HG02623 (cell line): ENCODE measurements around the gene CPE.
"Not testable (repeated sequence)": the region's sequence is repeated elsewhere in the genome, so short reads cannot be mapped to it uniquely, and the experiment has no call there.

Source experiments
- ATAC-seq: cut with Tn5 transposase; IDR thresholded peaks from one replicate; pipeline ENCODE4 v1.9.1; 2021; ENCODE audit warnings: moderate library complexity; ENCODE audit not compliant: unreplicated experiment

The CPE gene

DNA sequence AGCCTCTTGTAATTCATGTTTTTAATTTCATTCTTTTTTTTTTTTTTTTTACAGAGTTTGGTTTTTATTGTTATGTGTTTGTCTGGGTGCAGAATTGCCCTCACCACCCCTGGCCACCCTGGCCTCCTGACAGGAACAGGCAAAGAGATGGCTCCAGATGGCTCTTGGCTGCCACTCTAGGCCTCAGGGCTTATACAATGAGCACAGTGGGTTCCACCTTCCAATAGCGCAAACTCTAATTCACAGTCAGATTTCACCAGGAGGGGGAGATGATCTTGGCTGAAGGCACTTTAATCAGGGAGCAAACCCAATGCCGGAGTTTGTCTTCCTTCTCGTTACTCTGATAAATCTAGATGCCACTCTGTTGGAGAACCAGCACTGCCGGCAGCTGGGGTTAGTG, 24.8 kb downstream of the CPE start:
- ATAC-seq: no peak

- ATAC-seq: no peak
Observed at GRCh38 chr4:165404080-165404479, 25.3 kb downstream of the CPE start.

GRCh38 chr4:165404696-165405095, 25.9 kb downstream of the CPE start:
- ATAC-seq: no peak

DNA sequence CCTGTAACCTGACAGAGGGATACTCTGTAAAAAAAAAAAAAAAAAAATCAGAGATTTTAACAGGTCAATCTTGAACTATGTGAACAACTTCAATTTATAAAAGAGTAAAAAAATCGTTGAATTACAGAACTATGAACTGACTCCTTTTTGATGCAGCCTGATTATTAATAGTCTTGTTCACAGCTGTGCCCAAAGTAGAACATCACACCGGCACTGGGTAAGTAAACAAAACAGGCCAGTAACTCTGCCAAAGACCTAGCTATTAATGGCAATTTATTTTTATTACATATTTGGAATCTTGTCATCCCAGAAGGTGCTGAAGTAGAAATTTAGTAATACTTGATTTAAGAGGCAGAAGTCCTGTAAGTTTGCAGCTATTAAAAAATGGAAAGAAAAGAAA, 31.4 kb downstream of the CPE start:
- ATAC-seq: no peak

DNA sequence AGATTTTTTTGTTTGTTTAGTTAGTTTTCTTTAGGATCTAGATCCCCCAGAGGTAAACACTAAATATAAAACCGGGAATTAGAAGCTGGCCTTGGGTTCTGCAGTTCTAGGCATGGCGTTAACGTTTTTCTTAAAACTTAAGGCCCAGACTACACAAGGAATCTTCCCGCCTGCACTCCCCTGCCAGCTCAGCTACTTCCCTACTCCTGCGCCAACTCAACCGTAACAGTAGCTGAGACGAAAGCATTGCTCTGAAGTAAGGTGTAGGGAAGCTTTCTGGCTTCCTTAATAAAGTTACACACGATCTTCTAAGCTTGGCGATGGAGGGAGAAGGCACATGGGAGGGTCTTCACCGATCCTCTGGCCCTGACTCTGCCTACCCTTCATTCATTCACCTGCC, 37.1 kb downstream of the CPE start:
- no peak for ATAC-seq

- no peak for ATAC-seq
Observed at GRCh38 chr4:165418073-165418472, 39.3 kb downstream of the CPE start.

DNA sequence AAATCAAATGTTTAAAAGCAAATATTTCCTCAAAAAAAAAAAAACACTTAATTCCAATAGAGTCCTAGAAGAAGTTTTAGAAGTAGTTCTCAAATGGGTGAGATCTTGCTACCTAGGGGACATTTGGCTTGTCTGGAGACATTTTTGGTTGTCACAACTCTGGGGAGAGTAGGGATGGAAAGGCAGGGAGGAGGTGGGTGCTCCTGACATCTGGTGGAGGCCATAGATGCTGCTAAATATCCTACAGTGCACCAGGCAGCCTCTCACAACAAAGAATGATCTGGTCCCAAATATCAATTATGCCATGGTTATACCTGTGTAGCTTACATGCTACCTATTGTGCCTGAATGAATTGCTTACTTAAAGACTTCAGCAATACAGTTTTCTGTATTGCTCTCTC, 46.8 kb downstream of the CPE start:
- no peak for ATAC-seq

- no peak for ATAC-seq
Observed at GRCh38 chr4:165426331-165426730, 47.5 kb downstream of the CPE start.

DNA sequence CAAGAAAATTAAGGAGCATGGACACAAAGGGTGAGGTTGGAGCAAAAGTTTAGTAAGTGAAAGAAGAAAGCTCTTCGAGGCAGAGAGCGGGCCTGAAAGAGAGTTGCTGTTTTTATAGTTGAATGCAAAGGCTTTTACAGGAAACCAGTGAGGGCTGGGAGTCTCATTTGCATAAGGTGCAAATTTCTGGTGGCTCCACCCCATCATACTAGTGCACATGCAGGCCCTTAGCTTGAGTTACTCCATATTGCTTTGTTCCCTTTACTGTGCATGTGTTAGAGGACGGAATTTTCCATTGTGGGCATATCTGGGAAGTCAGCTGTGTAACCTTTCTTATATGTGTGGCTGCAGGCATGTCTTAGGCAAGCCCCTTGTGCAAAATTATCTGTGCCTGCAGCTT, 48.0 kb downstream of the CPE start:
- no peak for ATAC-seq

- ATAC-seq: no peak
Observed at GRCh38 chr4:165428957-165429356, 50.1 kb downstream of the CPE start.

DNA sequence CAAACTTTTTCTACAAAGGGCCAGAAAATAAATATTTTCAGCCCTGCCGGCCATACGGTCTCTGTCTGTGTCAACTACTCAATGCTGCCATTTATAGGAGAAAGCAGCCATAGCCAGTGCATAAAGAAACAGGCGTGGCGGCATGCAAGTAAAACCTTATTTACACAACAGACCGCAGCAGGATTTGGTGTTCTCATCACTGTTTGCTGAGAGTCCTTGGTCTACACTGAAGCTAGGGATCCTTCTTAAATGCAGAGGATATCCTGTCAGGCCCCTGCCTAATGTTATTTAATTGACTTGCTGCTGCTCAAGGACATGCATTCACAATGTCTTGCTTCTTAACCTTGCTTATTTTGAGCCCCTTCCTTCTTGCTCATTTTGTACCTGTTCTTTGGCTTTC, 54.7 kb downstream of the CPE start:
- ATAC-seq: no peak

DNA sequence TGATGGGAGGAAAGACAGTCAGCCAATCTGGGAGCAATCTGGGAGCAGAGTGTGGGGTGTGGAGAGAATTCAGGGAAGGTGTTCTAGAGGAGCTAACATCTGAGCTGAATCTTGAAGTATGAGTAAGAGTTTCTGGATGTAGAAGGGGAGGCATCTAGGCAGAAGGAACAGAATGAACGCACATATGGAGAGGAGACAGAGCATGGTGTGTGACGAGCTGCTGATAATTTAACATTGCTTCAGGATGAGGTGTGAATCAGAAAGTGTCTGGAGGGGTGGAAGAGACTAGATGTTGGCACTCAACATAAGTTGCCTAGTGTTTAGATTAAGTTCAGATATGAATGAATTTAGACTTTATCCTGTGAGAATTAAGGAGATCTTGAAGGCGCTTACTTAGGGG, 58.9 kb downstream of the CPE start:
- no peak for ATAC-seq

DNA sequence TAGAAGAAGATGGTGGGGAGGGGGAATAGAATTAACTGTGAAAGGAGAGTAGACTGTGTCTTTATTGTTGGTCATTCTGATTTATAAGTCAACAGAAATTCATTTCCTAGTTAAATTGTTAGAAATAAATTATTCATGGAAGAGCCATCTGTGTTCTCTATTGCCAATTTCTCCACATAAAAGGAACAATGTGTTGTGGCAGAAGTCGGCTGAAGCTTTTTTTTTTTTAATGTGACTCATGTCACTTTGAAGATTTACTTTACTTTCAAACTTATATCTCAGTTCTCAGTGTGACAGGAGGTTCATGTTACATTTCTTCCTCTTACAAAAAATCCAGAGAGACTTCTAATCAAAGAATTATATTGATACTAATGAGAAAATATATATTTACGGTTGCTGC, 60.5 kb downstream of the CPE start:
- no peak for ATAC-seq

GRCh38 chr4:165439981-165440380, 61.2 kb downstream of the CPE start:
- no peak for ATAC-seq

DNA sequence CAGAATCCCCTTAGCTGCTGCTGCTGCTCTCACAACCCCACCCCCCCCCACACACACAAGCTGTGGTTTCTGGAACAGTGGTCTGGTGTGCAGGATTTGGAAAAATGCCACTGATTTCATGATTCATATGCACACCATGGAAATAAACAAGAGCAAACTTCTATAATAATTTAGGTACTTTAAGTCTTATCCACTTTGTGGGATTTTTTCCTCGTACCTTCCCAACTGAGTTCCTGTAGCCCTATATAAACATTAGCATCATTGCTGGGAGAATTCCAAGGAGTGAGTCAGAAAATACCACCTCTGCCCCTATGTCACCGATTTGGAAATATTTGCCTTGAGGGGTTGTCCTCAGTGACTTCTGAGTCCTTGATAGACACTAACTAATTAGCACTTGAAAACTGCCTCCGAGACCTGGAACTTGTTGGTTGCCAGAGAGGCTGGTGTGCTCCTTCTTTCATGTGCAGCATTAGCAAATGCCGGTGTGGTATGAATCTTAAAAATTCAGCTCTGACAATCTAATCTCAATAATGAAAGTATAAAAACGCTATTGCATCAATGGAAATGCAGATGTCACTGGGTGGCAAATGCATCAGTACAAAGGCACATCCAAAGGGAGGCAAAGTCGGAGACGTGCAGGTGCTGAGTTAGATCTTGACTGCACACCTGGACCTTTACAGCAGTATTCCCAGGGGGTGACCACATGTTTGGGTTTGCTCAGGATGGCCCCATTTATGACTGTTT, 61.8 kb downstream of the CPE start:
- no peak for ATAC-seq

GRCh38 chr4:165443276-165443675, 64.5 kb downstream of the CPE start:
- no peak for ATAC-seq

- no peak for ATAC-seq
Observed at GRCh38 chr4:165448700-165449099, 69.9 kb downstream of the CPE start.

DNA sequence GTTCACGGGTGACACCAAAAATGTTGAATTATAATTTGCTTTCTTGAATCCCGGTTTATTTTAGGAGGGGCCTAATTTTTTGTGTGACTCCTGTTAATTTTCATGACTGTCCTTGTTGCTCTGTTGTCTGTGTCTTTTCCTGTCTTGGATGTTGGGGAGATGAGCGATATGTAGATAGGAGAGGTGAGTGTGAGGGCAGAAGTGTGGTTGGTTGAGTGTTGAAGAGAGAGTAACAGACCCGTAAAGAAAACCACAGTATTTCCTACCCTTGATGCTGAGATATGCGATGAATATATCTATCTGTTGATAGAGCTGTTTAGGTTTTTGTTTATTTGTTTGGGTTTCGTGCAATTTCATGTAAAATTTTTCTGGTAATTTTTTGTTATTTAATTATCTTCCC, 70.5 kb downstream of the CPE start:
- ATAC-seq: no peak

DNA sequence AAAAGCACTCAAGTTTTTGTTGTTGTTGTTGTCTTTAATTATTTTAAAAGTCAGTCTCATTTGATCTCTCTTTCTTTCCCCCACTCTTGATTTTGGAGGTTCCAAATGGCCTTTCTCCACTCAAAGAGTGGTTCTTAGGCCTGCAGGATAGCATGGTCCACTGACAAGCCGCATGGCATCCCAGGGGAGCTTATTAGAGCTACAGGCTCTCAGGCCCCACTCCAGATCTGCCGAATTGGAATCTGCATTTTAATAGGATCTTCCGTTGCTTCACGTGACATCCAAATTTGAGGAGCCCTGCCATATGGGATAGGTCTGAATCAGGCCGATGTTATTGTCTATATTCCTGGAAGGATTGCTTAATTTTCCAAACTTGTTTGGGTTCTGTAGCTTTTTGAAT, 72.1 kb downstream of the CPE start:
- ATAC-seq: no peak

- not testable (repeated sequence) for ATAC-seq
Observed at GRCh38 chr4:165453140-165453539, 74.3 kb downstream of the CPE start.

DNA sequence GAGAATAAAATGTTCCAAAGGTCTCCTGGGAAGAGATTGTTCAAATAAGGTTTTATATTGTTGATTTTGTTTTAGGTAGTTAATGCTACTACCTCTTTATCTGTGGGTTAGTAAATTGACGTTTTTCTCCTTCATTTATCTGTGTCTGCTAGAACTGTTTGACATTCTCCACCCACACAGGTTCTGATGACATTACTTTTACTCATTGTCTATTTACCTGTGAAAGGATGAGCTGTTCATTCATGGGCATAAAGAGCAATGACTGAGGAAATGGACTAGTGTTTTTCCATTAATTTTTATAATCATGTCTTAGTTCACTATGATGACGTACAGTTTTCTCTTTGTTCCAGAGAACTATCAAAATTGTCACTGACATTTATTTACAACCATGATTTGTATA, 75.6 kb downstream of the CPE start:
- ATAC-seq: no peak

- no peak for ATAC-seq
Observed at GRCh38 chr4:165457793-165458192, 79.0 kb downstream of the CPE start.

GRCh38 chr4:165458471-165458870, 79.7 kb downstream of the CPE start:
- ATAC-seq: no peak
